ENCODE measurements around the gene CAV2. TPM values are rescaled to one million over a fixed set of nuclear protein-coding genes. Genes with fewer than 3 reads are reported as not detected.

The CAV2 gene
- total and polyA plus RNA-seq, 9 of the 15 experiments (the other 6 are each of a cell fraction or from before 2014, with no cell fraction given): 16.1 to 137 (median 38.3) TPM

- TF ChIP-seq THRAP3 (IDR thresholded peaks at IDR 0.05; ENCODE audit: borderline replicate concordance): no peak
- peak; percentile 84; the same call in 1 of the 2 replicates for TF ChIP-seq ZNF212 (CRISPR knock-in tag; IDR thresholded peaks at IDR 0.05)
- peak; percentile 24 for TF ChIP-seq RBBP5 (IDR thresholded peaks at IDR 0.05; ENCODE audit: borderline replicate concordance, insufficient read depth, low read length, poor library complexity, severe bottlenecking)
- TF ChIP-seq GABPB1 (CRISPR knock-in tag; IDR thresholded peaks at IDR 0.05): no peak
- TF ChIP-seq COPS2 (conservative IDR thresholded peaks at IDR 0.05): no peak
- no peak for TF ChIP-seq ARID3B (CRISPR knock-in tag; IDR thresholded peaks at IDR 0.05; ENCODE audit: borderline replicate concordance)
- TF ChIP-seq ELF1 (tag; IDR thresholded peaks at IDR 0.05): no peak
- TF ChIP-seq NFYB (IDR thresholded peaks at IDR 0.05; ENCODE audit: extremely low read depth, insufficient read length): no peak
- 0 out of 2 replicates have a peak, but pooled peaks have one; percentile 4 for TF ChIP-seq GMEB1 (CRISPR knock-in tag; IDR thresholded peaks at IDR 0.05)
- no peak for TF ChIP-seq HOMEZ (CRISPR knock-in tag; IDR thresholded peaks at IDR 0.05)
- TF ChIP-seq VEZF1 (CRISPR knock-in tag; IDR thresholded peaks at IDR 0.05): peak; percentile 55
- peak; percentile 82; the same call in 1 of the 2 replicates for TF ChIP-seq ZBTB2 (IDR thresholded peaks at IDR 0.05)
- peak in 1 of 3 experiments; percentile 82 for TF ChIP-seq YY1 (IDR thresholded peaks at IDR 0.05; ENCODE audit: borderline replicate concordance in 1 of 3, control insufficient read depth in 1 of 3, extremely low read depth in 1 of 3, insufficient read depth in 3 of 3, insufficient read length in 1 of 3, insufficient replicate concordance in 2 of 3, low read depth in 1 of 3, low read length in 2 of 3)
- TF ChIP-seq ZBTB8A (IDR thresholded peaks at IDR 0.05; ENCODE audit: partially characterized antibody): no peak
- TF ChIP-seq NR4A1 (CRISPR knock-in tag; IDR thresholded peaks at IDR 0.05): no peak
- 0 out of 2 replicates have a peak, but pooled peaks have one; percentile 23 for TF ChIP-seq NR4A1 (tag; IDR thresholded peaks at IDR 0.05)
Measured at GRCh38 chr7:116501425-116502167, 2.1 kb downstream of the CAV2 start (continued).

Data from K562 (cell line).